Activated CD4-positive, alpha-beta T cell treated with anti-CD3 and anti-CD28 coated beads, Interleukin-2, amount 50 U/mL, for 24 hours (primary cell): Measurements from ENCODE around the gene MTUS2.

ENCODE experiments used
- DNase-seq, 2 donors: peaks; one replicate each; pipeline ENCODE4 v3.0.0-alpha.2; 2020; ENCODE audit warnings: low read depth in 1 of 2, low spot score in 1 of 2

The MTUS2 gene

GRCh38 chr13:29499506-29500165 is 679.5 kb downstream of the MTUS2 start:
- no peak for DNase-seq

- DNase-seq, result no peak
These were observed 680.2 kb downstream of the MTUS2 start for GRCh38 chr13:29500386-29500785.

GRCh38 chr13:29501674-29502073 is 681.5 kb downstream of the MTUS2 start:
- DNase-seq, result no peak

- no peak for DNase-seq
These were observed 682.4 kb downstream of the MTUS2 start for GRCh38 chr13:29502391-29503008.

GRCh38 chr13:29503041-29503837 is 683.1 kb downstream of the MTUS2 start:
- DNase-seq, result no peak

GRCh38 chr13:29504691-29505090 is 684.6 kb downstream of the MTUS2 start:
- DNase-seq, result no peak

- DNase-seq, result no peak
These were observed 685.4 kb downstream of the MTUS2 start for GRCh38 chr13:29505511-29505910.

GRCh38 chr13:29505950-29506349 is 685.8 kb downstream of the MTUS2 start:
- no peak for DNase-seq

- DNase-seq, result no peak
These were observed 687.2 kb downstream of the MTUS2 start for GRCh38 chr13:29507356-29507755.

GRCh38 chr13:29508130-29508875 is 688.2 kb downstream of the MTUS2 start:
- peak; percentile 47 to 64 for DNase-seq

- no peak for DNase-seq
These were observed 688.7 kb downstream of the MTUS2 start for GRCh38 chr13:29508876-29509252.

GRCh38 chr13:29509999-29510589 is 690.0 kb downstream of the MTUS2 start:
- DNase-seq, result no peak

- DNase-seq, result no peak
These were observed 690.5 kb downstream of the MTUS2 start for GRCh38 chr13:29510651-29511084.

- DNase-seq, result no peak
These were observed 691.1 kb downstream of the MTUS2 start for GRCh38 chr13:29511106-29511796.

GRCh38 chr13:29511980-29512379 is 691.8 kb downstream of the MTUS2 start:
- DNase-seq, result no peak

GRCh38 chr13:29513002-29513980 is 693.2 kb downstream of the MTUS2 start:
- DNase-seq, result no peak

GRCh38 chr13:29513981-29514719 is 694.0 kb downstream of the MTUS2 start:
- DNase-seq, result no peak

GRCh38 chr13:29514720-29515310 is 694.7 kb downstream of the MTUS2 start:
- DNase-seq, result no peak
